Measurements from ENCODE around the gene IL6.

Gene IL6

GRCh38 chr7:22726345-22726906 is 574 bp upstream of the IL6 start:
- peak in 20 of 56 donors; percentile 8 to 54 (median 16) for DNase-seq

DNA sequence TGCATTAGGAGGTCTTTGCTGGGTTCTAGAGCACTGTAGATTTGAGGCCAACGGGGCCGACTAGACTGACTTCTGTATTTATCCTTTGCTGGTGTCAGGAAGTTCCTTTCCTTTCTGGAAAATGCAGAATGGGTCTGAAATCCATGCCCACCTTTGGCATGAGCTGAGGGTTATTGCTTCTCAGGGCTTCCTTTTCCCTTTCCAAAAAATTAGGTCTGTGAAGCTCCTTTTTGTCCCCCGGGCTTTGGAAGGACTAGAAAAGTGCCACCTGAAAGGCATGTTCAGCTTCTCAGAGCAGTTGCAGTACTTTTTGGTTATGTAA is 675 bp downstream of the IL6 start:
- no peak for DNase-seq

DNA sequence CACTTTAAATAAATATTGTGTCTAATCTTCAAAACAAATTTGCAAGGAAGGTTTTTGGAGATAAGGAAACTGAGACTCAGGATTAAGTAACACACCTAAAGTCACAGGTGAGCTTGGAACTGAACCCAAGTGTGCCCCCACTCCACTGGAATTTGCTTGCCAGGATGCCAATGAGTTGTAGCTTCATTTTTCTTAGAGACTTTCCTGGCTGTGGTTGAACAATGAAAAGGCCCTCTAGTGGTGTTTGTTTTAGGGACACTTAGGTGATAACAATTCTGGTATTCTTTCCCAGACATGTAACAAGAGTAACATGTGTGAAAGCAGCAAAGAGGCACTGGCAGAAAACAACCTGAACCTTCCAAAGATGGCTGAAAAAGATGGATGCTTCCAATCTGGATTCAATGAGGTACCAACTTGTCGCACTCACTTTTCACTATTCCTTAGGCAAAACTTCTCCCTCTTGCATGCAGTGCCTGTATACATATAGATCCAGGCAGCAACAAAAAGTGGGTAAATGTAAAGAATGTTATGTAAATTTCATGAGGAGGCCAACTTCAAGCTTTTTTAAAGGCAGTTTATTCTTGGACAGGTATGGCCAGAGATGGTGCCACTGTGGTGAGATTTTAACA is 1.5 kb downstream of the IL6 start:
- DNase-seq = no peak

- DNase-seq = no peak
Observed at GRCh38 chr7:22729180-22729825, 2.3 kb downstream of the IL6 start.

GRCh38 chr7:22730066-22730710 is 3.2 kb downstream of the IL6 start:
- DNase-seq = no peak

- no peak for DNase-seq
Observed at GRCh38 chr7:22730921-22731654, 4.1 kb downstream of the IL6 start.

GRCh38 chr7:22731766-22732165 is 4.8 kb downstream of the IL6 start:
- no peak for DNase-seq

DNA sequence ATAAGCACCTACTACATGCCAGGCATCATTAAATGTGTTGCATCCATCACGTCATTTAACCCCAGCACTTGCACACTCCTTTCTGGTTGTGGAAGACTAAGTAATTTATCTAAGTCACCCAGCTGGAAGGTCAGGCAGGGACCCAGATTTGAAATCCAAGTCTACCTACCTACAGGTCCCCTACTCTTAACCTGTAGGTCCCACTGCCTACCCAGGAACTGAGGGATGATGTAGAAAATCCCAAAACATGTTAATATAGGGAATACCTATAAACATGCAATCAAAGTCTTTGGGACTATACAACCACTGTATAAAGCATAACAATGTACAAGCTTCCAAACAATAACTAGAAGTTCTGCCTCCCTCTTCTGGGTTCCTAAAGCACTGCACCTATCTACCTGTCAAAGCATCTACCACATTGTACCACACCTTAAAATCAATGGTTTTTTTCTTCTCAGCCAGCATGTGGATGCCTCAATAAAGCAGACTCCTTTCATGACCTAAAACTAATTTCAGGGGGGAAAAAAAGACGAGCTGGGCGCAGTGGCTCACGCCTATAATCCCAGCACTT is 5.6 kb downstream of the IL6 start:
- DNase-seq = no peak

DNA sequence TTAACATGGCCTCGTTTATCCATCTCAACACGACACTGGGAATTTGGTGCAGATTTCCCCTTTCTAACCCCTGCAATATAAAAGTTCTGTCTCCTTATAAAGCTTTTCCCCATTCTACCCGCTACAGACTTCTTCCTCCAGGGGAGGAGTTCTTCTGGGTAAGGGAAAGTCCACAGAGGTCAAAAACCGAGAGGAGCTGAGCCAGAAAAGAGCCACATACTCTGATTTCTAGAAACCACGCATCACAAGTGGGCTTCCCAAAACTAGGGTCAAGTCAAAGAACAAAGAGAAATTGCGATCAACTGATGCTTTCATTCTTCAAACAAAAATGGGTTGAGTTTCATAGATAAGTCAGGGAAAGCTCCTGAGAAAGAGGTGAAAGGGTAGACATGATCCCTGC is 6.8 kb downstream of the IL6 start:
- no peak for DNase-seq

- DNase-seq = no peak
Observed at GRCh38 chr7:22743014-22743413, 16.0 kb downstream of the IL6 start.

- no peak for DNase-seq
Observed at GRCh38 chr7:22751341-22751740, 24.3 kb downstream of the IL6 start.

GRCh38 chr7:22757338-22757994 is 30.5 kb downstream of the IL6 start:
- DNase-seq = no peak

DNA sequence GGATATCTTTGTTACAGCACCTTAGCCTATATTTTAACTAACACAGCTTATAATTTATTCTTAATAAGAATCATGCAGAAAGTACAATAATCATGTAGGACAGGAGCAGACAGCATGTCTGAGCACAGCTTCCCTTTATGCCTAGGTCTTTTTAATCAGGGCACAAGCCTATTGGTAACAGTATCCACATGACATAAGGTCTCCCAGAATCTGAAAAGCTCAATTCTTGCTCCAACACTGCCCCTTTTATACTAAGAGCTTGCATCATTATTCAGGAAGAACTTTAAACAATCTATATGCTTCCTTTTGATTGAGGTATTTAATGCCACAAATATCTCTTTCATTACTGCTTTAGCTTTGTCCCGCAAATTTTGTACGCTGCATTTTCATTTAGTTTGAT is 31.6 kb downstream of the IL6 start:
- no peak for DNase-seq

- DNase-seq = no peak
Observed at GRCh38 chr7:22759721-22760120, 32.7 kb downstream of the IL6 start.

DNA sequence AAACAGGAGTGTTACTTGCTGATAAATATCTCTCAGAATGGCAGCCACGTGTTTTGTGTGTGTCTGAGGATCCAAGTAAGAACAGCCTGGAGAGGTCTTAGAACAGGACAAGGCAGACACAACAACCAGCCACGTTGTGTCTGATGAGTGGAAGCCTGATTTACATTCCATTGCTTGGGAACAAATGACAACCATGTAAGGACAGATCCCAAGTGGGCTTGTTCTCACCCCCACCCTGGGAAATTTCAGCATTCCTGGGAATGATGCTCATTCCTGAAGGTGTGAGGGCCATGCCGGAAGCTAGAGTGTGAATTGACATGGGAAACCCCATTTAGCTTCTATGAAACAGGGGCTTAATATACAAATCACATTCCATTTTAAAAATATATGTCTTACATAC is 35.9 kb downstream of the IL6 start:
- DNase-seq = no peak

- no peak for DNase-seq
Observed at GRCh38 chr7:22765609-22766008, 38.6 kb downstream of the IL6 start.

- no peak for DNase-seq
Observed at GRCh38 chr7:22771194-22771871, 44.3 kb downstream of the IL6 start.

GRCh38 chr7:22771872-22772228 is 44.9 kb downstream of the IL6 start:
- DNase-seq = no peak

DNA sequence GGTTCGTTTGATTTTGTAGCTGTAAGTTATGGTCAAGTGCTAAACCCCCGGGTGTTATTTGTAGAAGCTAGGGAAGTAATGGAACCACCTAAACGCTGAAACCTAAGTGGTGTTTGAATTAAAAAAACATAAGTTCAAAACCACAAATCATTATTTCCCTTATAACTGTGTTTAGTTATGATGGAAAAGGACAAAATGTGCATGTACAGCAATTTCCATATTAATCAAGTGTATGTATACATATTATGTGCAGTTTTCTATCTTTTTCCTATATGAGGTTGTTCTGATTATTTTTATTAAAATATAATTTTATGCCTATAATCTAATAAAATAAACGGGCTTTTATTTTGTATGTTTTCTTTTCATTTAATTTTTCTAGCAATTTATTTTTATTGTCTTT is 45.9 kb downstream of the IL6 start:
- no peak for DNase-seq

DNA sequence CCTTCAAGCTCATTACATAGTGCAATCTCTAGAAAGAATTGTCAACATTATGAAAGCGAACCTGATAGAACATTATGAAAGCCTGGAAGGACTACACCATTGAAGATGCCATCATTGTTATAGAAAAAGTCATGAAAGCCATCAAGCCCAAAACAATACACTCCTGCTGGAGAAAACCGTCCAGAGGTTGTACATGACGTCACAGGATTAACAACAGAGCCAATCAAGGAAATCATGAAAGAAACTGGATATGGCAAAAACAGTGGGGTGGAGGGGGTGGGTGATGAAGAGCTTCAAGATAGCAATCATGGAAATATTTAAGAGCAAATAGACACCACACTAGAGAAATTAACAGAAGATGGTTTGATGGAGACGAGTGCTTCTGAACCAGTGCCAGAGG is 50.0 kb downstream of the IL6 start:
- DNase-seq = no peak
